GM23248 (cell line): ENCODE measurements around the gene TRAF3IP1.

ENCODE experiments used
- EZH2 ChIP-seq: fragments of 200-600 bp; sonication (generic); IDR thresholded peaks from 2 replicates; pipeline ENCODE4 v1.6.1; 2018; ENCODE audit warnings: antibody characterized with exemption, mild to moderate bottlenecking; ENCODE audit not compliant: insufficient read depth, poor library complexity, severe bottlenecking
- EZH2phosphoT487 ChIP-seq: fragments of 200-600 bp; sonication (generic); IDR thresholded peaks from 2 replicates; pipeline ENCODE4 v1.6.1; 2018; ENCODE audit warnings: antibody characterized with exemption, moderate library complexity, mild to moderate bottlenecking, low read depth; ENCODE audit not compliant: insufficient read depth

GRCh38 chr2:238380336-238380735 lies 60.0 kb downstream of the TRAF3IP1 start:
- TF ChIP-seq EZH2phosphoT487 (no peak), EZH2 (no peak)
